Hepatic stellate cell (primary cell): ENCODE measurements around the gene TRIM33.
"Not testable (repeated sequence)": the region's sequence is repeated elsewhere in the genome, so short reads cannot be mapped to it uniquely, and the experiment has no call there.

Source experiments
- DNase-seq: peaks from one replicate; pipeline ENCODE4 v3.0.0; 2011; ENCODE audit warnings: low spot score

Gene TRIM33

GRCh38 chr1:114466334-114467014 lies 44.5 kb downstream of the TRIM33 start:
- no peak for DNase-seq

GRCh38 chr1:114462963-114463362 lies 48.0 kb downstream of the TRIM33 start:
- no peak for DNase-seq

- no peak for DNase-seq
Measured at GRCh38 chr1:114462341-114462740, 48.7 kb downstream of the TRIM33 start.

GRCh38 chr1:114458237-114458777 lies 52.7 kb downstream of the TRIM33 start:
- peak; percentile 4 for DNase-seq

GRCh38 chr1:114457675-114458236 lies 53.2 kb downstream of the TRIM33 start:
- no peak for DNase-seq

- no peak for DNase-seq
Measured at GRCh38 chr1:114456586-114456985, 54.4 kb downstream of the TRIM33 start.

- DNase-seq, result no peak
Measured at GRCh38 chr1:114455102-114455785, 55.8 kb downstream of the TRIM33 start.

- DNase-seq, result no peak
Measured at GRCh38 chr1:114454539-114454938, 56.5 kb downstream of the TRIM33 start.

GRCh38 chr1:114453361-114453784 lies 57.6 kb downstream of the TRIM33 start:
- no peak for DNase-seq

GRCh38 chr1:114448370-114449036 lies 62.5 kb downstream of the TRIM33 start:
- DNase-seq, result no peak

GRCh38 chr1:114446198-114446597 lies 64.8 kb downstream of the TRIM33 start:
- no peak for DNase-seq

GRCh38 chr1:114443226-114443625 lies 67.8 kb downstream of the TRIM33 start:
- DNase-seq, result not testable (repeated sequence)

GRCh38 chr1:114441332-114441731 lies 69.7 kb downstream of the TRIM33 start:
- no peak for DNase-seq

- no peak for DNase-seq
Measured at GRCh38 chr1:114439369-114439768, 71.6 kb downstream of the TRIM33 start.

GRCh38 chr1:114437812-114438211 lies 73.2 kb downstream of the TRIM33 start:
- DNase-seq, result no peak

GRCh38 chr1:114436799-114437198 lies 74.2 kb downstream of the TRIM33 start:
- no peak for DNase-seq

- DNase-seq, result no peak
Measured at GRCh38 chr1:114435088-114435715, 75.8 kb downstream of the TRIM33 start.

GRCh38 chr1:114431026-114431425 lies 80.0 kb downstream of the TRIM33 start:
- DNase-seq, result no peak

- DNase-seq, result peak; percentile 3
Measured at GRCh38 chr1:114428083-114428754, 82.8 kb downstream of the TRIM33 start.

- no peak for DNase-seq
Measured at GRCh38 chr1:114427612-114428011, 83.4 kb downstream of the TRIM33 start.

GRCh38 chr1:114423455-114423854 lies 87.5 kb downstream of the TRIM33 start:
- no peak for DNase-seq
